ENCODE data around the gene CYP27A1. TPM values are rescaled to one million over a fixed set of nuclear protein-coding genes. Genes with fewer than 3 reads are reported as not detected.

CYP27A1 gene
- total and polyA plus RNA-seq, 4 donors: 38.3 to 110 (median 77.1) TPM

GRCh38 chr2:218780851-218781690 lies 876 bp upstream of the CYP27A1 start:
- Histone ChIP-seq H3K9me3 (ENCODE audit: control insufficient read depth in 4 of 4, insufficient read depth in 3 of 4, low read length in 3 of 4) (peaks cover 0 to 2% (median 0%) of the 10 kb centered on the region in 4 donors), H3K27ac (ENCODE audit: low read depth in 1 of 2, low read length in 1 of 2) (peak overlapping the region; percentile 68 to 89), H3K27me3 (ENCODE audit: control insufficient read depth in 3 of 3, insufficient read depth in 3 of 3, low read length in 2 of 3) (no peaks in the 10 kb centered on the region), H3K4me3 (peak overlapping the region; percentile 54), H3K9ac (ENCODE audit: insufficient read depth in 1 of 2, low read length in 2 of 2) (peak overlapping the region; percentile 44 to 85), H3K36me3 (ENCODE audit: control insufficient read depth in 4 of 4, insufficient read depth in 4 of 4, low read length in 4 of 4) (no peaks in the 10 kb centered on the region), H3K4me1 (ENCODE audit: control insufficient read depth in 5 of 5, insufficient read depth in 5 of 5, low read length in 5 of 5) (peaks cover 0 to 16% (median 5%) of the 10 kb centered on the region in 5 donors)
- peak in 2 of 3 donors; percentile 51 for DNase-seq
- TF ChIP-seq CTCF (IDR thresholded peaks at IDR 0.05; ENCODE audit: control extremely low read depth, extremely low read depth): no peak
- no peak for ATAC-seq (ENCODE audit: insufficient read depth, low FRiP score)
- WGBS, 2 donors: 31 to 37% methylated on average over 15 of the region's 15 CpGs

GRCh38 chr2:218782528-218782844 lies 539 bp downstream of the CYP27A1 start:
- 24 to 37% methylated on average over 6 of the region's 6 CpGs for WGBS, 2 donors
- H3K9ac ChIP-seq (ENCODE audit: insufficient read depth in 1 of 2, low read length in 2 of 2): peak overlapping the region; percentile 44 to 45
- ATAC-seq (ENCODE audit: insufficient read depth, low FRiP score) (no peak), DNase-seq (peak in 2 of 3 donors; percentile 40 to 53)
- no peaks in the 10 kb centered on the region for H3K36me3 ChIP-seq (ENCODE audit: control insufficient read depth in 4 of 4, insufficient read depth in 4 of 4, low read length in 4 of 4)
- peak overlapping the region; percentile 54 for H3K4me3 ChIP-seq
- peak overlapping the region; percentile 55 to 89 for H3K27ac ChIP-seq (ENCODE audit: low read depth in 1 of 2, low read length in 1 of 2)
- no peak for TF ChIP-seq CTCF (IDR thresholded peaks at IDR 0.05; ENCODE audit: control extremely low read depth, extremely low read depth)
- H3K9me3 ChIP-seq (ENCODE audit: control insufficient read depth in 4 of 4, insufficient read depth in 3 of 4, low read length in 3 of 4): no peaks in the 10 kb centered on the region
- H3K27me3 ChIP-seq (ENCODE audit: control insufficient read depth in 3 of 3, insufficient read depth in 3 of 3, low read length in 2 of 3): no peaks in the 10 kb centered on the region
- peaks cover 0 to 16% (median 5%) of the 10 kb centered on the region in 5 donors for H3K4me1 ChIP-seq (ENCODE audit: control insufficient read depth in 5 of 5, insufficient read depth in 5 of 5, low read length in 5 of 5)

GRCh38 chr2:218783688-218784087 lies 1.7 kb downstream of the CYP27A1 start:
- H3K9ac ChIP-seq (ENCODE audit: insufficient read depth in 1 of 2, low read length in 2 of 2): no peak overlapping the region
- H3K9me3 ChIP-seq (ENCODE audit: control insufficient read depth in 4 of 4, insufficient read depth in 3 of 4, low read length in 3 of 4): no peaks in the 10 kb centered on the region
- no peaks in the 10 kb centered on the region for H3K27me3 ChIP-seq (ENCODE audit: control insufficient read depth in 3 of 3, insufficient read depth in 3 of 3, low read length in 2 of 3)
- peak overlapping the region in 1 of 2 donors; percentile 55 for H3K27ac ChIP-seq (ENCODE audit: low read depth in 1 of 2, low read length in 1 of 2)
- ATAC-seq (ENCODE audit: insufficient read depth, low FRiP score): no peak
- peaks cover 0 to 16% (median 5%) of the 10 kb centered on the region in 5 donors for H3K4me1 ChIP-seq (ENCODE audit: control insufficient read depth in 5 of 5, insufficient read depth in 5 of 5, low read length in 5 of 5)
- no peak for TF ChIP-seq CTCF (IDR thresholded peaks at IDR 0.05; ENCODE audit: control extremely low read depth, extremely low read depth)
- H3K4me3 ChIP-seq: no peak overlapping the region
- H3K36me3 ChIP-seq (ENCODE audit: control insufficient read depth in 4 of 4, insufficient read depth in 4 of 4, low read length in 4 of 4): no peaks in the 10 kb centered on the region
- no peak for DNase-seq
- 87 to 91% methylated on average over 4 of the region's 4 CpGs for WGBS, 2 donors

Measured in lung (tissue), 12 donors.